C4-2B (cell line): ENCODE measurements around the gene MAVS.
A peak's percentile ranks its signal among the peaks of the same experiment; 100 is the strongest.

Source experiments
- H3K27ac ChIP-seq: fragments of 450-650 bp; 2 replicates; pipeline ENCODE4 v1.5.1; 2017
- ZFX ChIP-seq: fragments of 450-650 bp; IDR thresholded peaks from 2 replicates; pipeline ENCODE4 v1.6.1; 2017
- TF ChIP-seq, protein P1 (sequence below): fragments of 450-650 bp; conservative IDR thresholded peaks from 2 replicates; pipeline ENCODE4 v1.5.1; 2017; ENCODE audit warnings: mild to moderate bottlenecking

The MAVS gene

GRCh38 chr20:3919352-3919751 is 72.7 kb downstream of the MAVS start:
- H3K27ac ChIP-seq: no peak overlapping the region
- TF ChIP-seq, protein P1, sequence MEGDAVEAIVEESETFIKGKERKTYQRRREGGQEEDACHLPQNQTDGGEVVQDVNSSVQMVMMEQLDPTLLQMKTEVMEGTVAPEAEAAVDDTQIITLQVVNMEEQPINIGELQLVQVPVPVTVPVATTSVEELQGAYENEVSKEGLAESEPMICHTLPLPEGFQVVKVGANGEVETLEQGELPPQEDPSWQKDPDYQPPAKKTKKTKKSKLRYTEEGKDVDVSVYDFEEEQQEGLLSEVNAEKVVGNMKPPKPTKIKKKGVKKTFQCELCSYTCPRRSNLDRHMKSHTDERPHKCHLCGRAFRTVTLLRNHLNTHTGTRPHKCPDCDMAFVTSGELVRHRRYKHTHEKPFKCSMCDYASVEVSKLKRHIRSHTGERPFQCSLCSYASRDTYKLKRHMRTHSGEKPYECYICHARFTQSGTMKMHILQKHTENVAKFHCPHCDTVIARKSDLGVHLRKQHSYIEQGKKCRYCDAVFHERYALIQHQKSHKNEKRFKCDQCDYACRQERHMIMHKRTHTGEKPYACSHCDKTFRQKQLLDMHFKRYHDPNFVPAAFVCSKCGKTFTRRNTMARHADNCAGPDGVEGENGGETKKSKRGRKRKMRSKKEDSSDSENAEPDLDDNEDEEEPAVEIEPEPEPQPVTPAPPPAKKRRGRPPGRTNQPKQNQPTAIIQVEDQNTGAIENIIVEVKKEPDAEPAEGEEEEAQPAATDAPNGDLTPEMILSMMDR: no peak
- no peak for TF ChIP-seq ZFX

DNA sequence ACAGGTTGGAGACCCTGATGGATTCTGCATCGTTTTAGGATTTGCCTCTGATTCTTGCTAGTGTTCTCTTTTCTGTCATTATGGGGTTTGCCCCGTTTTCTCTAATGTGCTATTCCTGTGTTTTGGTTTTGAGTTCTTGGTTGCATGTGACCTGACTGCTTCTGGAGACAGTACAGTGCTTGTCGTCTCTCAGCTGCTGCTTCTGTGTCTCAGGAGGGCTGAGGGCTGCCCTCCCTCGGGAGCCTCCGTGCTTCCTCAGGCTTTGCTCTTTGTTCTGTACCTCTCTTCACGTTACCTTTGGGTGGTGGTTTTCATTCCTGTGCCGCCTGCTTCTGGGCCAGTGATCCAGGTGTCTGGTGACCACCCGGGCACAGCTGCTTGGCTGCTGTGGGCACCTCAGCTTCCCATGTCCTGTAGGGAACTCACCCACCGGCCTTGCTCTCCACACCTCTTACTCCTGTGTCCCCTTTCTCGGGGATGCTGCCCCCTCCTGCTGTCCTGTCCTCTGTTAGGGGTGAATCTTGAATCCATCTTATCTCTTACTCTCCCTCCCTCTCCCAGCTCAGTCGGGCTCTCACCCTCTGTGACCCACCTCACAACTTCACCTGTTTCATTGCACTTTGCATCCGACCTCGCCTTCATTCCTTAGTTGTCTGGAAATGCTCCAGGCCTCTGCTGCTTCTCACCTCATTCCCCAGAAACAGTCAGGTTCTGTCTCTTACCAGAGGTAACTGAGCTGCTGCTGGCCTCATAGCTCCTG is 75.8 kb downstream of the MAVS start:
- no peak for TF ChIP-seq ZFX
- TF ChIP-seq, protein P1: no peak
- 0 out of 2 replicates have a peak overlapping the region, but pooled peaks have one; percentile 11 for H3K27ac ChIP-seq

GRCh38 chr20:3922983-3923339 is 76.3 kb downstream of the MAVS start:
- TF ChIP-seq, protein P1: no peak
- TF ChIP-seq ZFX: no peak

GRCh38 chr20:3923818-3924217 is 77.2 kb downstream of the MAVS start:
- TF ChIP-seq, protein P1: no peak
- TF ChIP-seq ZFX: no peak
- no peak overlapping the region for H3K27ac ChIP-seq

More at GRCh38 chr20:3922983-3923339, 76.3 kb downstream of the MAVS start:
- 0 out of 2 replicates have a peak overlapping the region, but pooled peaks have one; percentile 11 for H3K27ac ChIP-seq

DNA sequence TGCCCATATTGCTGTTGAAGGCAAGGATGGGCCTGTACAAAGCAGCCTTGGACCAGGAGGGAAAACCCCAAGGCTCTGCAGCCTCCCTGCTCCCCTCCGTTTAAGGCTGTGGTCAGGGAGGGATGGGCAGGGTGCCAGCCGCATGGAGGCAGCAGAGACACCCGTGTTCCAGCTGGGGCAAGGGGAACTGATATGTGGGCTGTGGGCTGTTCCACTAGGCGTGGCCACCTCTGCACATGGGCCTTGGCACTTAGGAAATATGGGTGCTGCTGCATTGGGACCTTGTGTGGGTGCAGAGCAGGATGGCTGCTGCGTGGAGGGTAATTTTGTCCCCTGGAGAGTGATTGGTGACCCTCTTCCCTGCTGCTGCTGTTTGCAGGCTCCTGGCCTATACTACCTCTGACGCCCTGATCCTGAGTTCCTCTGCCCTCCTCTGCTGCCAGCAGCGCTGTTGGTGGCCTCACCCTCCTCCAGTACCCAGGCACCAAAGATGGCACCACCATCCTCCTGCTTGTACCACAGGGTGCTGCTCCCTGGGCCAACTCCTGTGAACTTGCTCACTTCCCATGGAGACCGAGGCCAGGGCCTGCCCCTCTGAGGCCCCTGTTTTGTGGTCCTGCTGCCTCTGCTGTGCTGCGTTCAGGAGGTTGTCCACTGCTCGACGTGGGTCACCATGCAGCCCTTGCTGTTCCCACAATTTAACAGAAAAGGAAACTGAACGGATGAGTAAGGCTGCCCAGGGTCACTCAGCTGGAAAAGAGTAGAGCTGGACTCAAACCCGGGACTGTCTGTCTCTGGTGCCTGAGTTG is 77.9 kb downstream of the MAVS start:
- TF ChIP-seq ZFX: no peak
- TF ChIP-seq, protein P1: no peak
- H3K27ac ChIP-seq: no peak overlapping the region

DNA sequence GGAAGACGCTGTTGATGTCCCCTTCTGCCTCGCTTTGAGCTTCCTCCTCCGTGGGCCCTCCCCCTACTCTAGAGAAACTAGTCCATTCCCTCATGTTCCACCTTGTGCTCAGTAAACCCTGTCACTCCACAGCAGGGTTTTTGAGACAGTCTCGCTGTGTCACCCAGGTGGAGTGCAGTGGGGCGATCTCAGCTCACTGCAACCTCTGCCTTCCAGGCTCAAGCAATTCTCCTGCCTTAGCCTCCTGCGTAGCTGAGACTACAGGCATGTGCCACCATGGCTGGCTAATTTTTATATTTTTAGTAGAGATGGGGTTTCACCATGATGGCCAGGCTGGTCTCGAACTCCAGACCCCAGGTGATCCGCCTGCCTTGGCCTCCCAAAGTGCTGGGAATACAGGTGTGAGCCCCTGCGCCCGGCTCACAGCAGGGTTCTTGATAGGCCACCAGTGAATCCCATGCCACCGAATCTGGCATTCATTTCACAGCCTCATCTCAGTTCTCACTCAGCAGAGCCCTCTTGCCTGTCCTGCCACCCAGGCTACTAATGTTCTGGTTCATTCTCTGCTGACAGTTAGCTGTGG is 78.6 kb downstream of the MAVS start:
- H3K27ac ChIP-seq: no peak overlapping the region
- TF ChIP-seq, protein P1: no peak
- TF ChIP-seq ZFX: no peak
